Left lung (tissue), 10 donors: ENCODE data around the gene TRAF3. TPM values are rescaled to one million over a fixed set of nuclear protein-coding genes. Genes with fewer than 3 reads are reported as not detected.

ENCODE experiments used
- ATAC-seq: fragments of 200-7000 bp; cut with Tn5 transposase; one replicate; pipeline ENCODE4 v1.9.1; 2020; ENCODE audit warnings: moderate library complexity
- DNase-seq, 4 donors: peaks; one replicate each; pipeline ENCODE4 v3.0.0-alpha.2; 2013 to 2020
- H3K27ac ChIP-seq, 2 donors: fragments of 200-600 bp; sonication (generic) in 1 of 2; one replicate each; pipeline versions ENCODE4 v1.5.0 to v1.8.0; 2020 to 2021
- H3K27me3 ChIP-seq, 2 donors: fragments of 200-600 bp; sonication (generic) in 1 of 2; one replicate each; pipeline versions ENCODE4 v1.5.0 to v1.8.0; 2020 to 2021
- H3K36me3 ChIP-seq, 2 donors: fragments of 200-600 bp; sonication (generic) in 1 of 2; one replicate each; pipeline versions ENCODE4 v1.5.0 to v1.8.0; 2020 to 2021
- H3K4me1 ChIP-seq, 2 donors: fragments of 200-600 bp; one replicate each; pipeline ENCODE4 v1.8.0; 2021
- H3K4me3 ChIP-seq, 2 donors: fragments of 200-600 bp; sonication (generic) in 1 of 2; one replicate each; pipeline versions ENCODE4 v1.5.0 to v1.8.0; 2020 to 2021; ENCODE audit warnings: mild to moderate bottlenecking in 1 of 2
- H3K9me3 ChIP-seq, 2 donors: fragments of 200-600 bp; sonication (generic) in 1 of 2; one replicate each; pipeline versions ENCODE4 v1.5.0 to v1.8.0; 2020 to 2021
- CTCF ChIP-seq, 2 donors: fragments of 200-600 bp; sonication (generic) in 1 of 2; IDR thresholded peaks; one replicate each; pipeline versions ENCODE4 v1.5.0 to v1.8.0; 2021; ENCODE audit warnings: antibody characterized with exemption in 2 of 2
- intact Hi-C, 2 donors: fragments of 100-400 bp; cut with DNase I; formaldehyde crosslinking; loops; one replicate each; pipeline versions ENCODE4 v1.11.2 to v1.14.2; 2022
- polyA plus RNA-seq, 6 donors: library from polyadenylated mRNA; unstranded; fragments of 120-200 nt; gene quantifications; one replicate each; pipeline ENCODE4 v1.2.1, GENCODE V29; 2013; ENCODE audit not compliant: insufficient read length in 6 of 6
- total RNA-seq, 2 donors: library from RNA; stranded (reverse); fragmentation: NEBNext Ultra II Directional; extraction: Animal tissue kit (Norgen Biotek cat#: 25700); gene quantifications; one replicate each; pipeline ENCODE4 v1.2.1, GENCODE V29; 2021
- donor health status: DM: no; HTN: yes; CAD: no.
- donor health status: DM: no; HTN: no; CAD: no.

TRAF3 gene
- total and polyA plus RNA-seq, 8 donors: 10.9 to 25.1 (median 13.1) TPM

- intact Hi-C loops: no loop called here
- ATAC-seq (no peak), DNase-seq (no peak)
- peaks cover 0 to 5% of the 10 kb centered on the region in 2 donors for H3K36me3 ChIP-seq
- TF ChIP-seq CTCF (IDR thresholded peaks at IDR 0.05): no peak
- H3K4me3 ChIP-seq: no peak overlapping the region
- no peaks in the 10 kb centered on the region for H3K9me3 ChIP-seq
- no peaks in the 10 kb centered on the region for H3K27me3 ChIP-seq
- H3K4me1 ChIP-seq: peaks cover 0 to 7% of the 10 kb centered on the region in 2 donors
- no peak overlapping the region for H3K27ac ChIP-seq
These were observed 62.9 kb downstream of the TRAF3 start for GRCh38 chr14:102840115-102840514.

GRCh38 chr14:102840771-102841528, 63.7 kb downstream of the TRAF3 start:
- no peak overlapping the region for H3K4me3 ChIP-seq
- no peaks in the 10 kb centered on the region for H3K36me3 ChIP-seq
- H3K27ac ChIP-seq: no peak overlapping the region
- H3K9me3 ChIP-seq: no peaks in the 10 kb centered on the region
- ATAC-seq (no peak), DNase-seq (no peak)
- TF ChIP-seq CTCF (IDR thresholded peaks at IDR 0.05): no peak
- no peaks in the 10 kb centered on the region for H3K27me3 ChIP-seq
- peaks cover 0 to 7% of the 10 kb centered on the region in 2 donors for H3K4me1 ChIP-seq
- intact Hi-C loops: no loop called here

- Histone ChIP-seq H3K9me3 (no peaks in the 10 kb centered on the region), H3K36me3 (no peaks in the 10 kb centered on the region), H3K27ac (peak overlapping the region; percentile 6 to 18), H3K4me3 (no peak overlapping the region), H3K4me1 (peaks cover 17 to 18% of the 10 kb centered on the region in 2 donors), H3K27me3 (no peaks in the 10 kb centered on the region)
- DNase-seq (peak in 2 of 4 donors; percentile 39 to 51), ATAC-seq (peak; percentile 67)
- intact Hi-C loops: no loop called here
- TF ChIP-seq CTCF (IDR thresholded peaks at IDR 0.05): no peak
These were observed 71.7 kb downstream of the TRAF3 start for GRCh38 chr14:102848830-102849525.

- Histone ChIP-seq H3K4me3 (no peak overlapping the region), H3K27ac (peak overlapping the region; percentile 6 to 18), H3K36me3 (no peaks in the 10 kb centered on the region), H3K4me1 (peaks cover 17 to 18% of the 10 kb centered on the region in 2 donors), H3K27me3 (no peaks in the 10 kb centered on the region), H3K9me3 (no peaks in the 10 kb centered on the region)
- ATAC-seq (peak; percentile 63), DNase-seq (peak in 1 of 4 donors; percentile 12)
- intact Hi-C loops: no loop called here
- TF ChIP-seq CTCF (IDR thresholded peaks at IDR 0.05): no peak
These were observed 72.5 kb downstream of the TRAF3 start for GRCh38 chr14:102849526-102850379.
